Measurements from ENCODE around the gene GPX1.

- no peak for TF ChIP-seq CTCF (IDR thresholded peaks at IDR 0.05)
- no peak for TF ChIP-seq EP300 (IDR thresholded peaks at IDR 0.05; ENCODE audit: low read depth)
These were observed 41.3 kb downstream of the GPX1 start for GRCh38 chr3:49316696-49317457.
